H1 (cell line): ENCODE results near the gene PNPLA1. TPM values are rescaled to one million over a fixed set of nuclear protein-coding genes. Genes with fewer than 3 reads are reported as not detected.

Experiments used
- CTCF ChIA-PET: fragments of 300-600 bp; sonication (Branson Sonifier 250); formaldehyde crosslinking; loops from one replicate; lab custom pipeline; 2021; ENCODE audit not compliant: partially characterized antibody; lab: Charles Lee
- POLR2A ChIA-PET: fragments of 300-600 bp; sonication (Branson Sonifier 250); formaldehyde crosslinking; loops from one replicate; lab custom pipeline; 2021; ENCODE audit warnings: inconsistent platforms; ENCODE audit not compliant: partially characterized antibody; lab: Charles Lee
- DNase-seq, 2 experiments: peaks; one replicate each; pipeline versions ENCODE4 v3.0.0 to v3.0.0-alpha.2; 2010 to 2022; ENCODE audit warnings: low spot score in 2 of 2, low read depth in 1 of 2, mixed read lengths in 1 of 2
- FAIRE-seq: peaks from 2 replicates; lab custom pipeline; 2011; peaks lifted over from hg19 to GRCh38; lab: Jason Lieb, UNC
- H2AFZ ChIP-seq: 2 replicates; pipeline ENCODE4 v1.8.1; 2012; ENCODE audit warnings: low read length, inconsistent platforms
- H2AK5ac ChIP-seq: 2 replicates; pipeline ENCODE4 v1.6.1; 2013; ENCODE audit warnings: low read depth, low read length
- H2BK120ac ChIP-seq: replicated peaks from 2 replicates; pipeline ENCODE3; 2013; ENCODE audit warnings: low read depth, low read length, inconsistent platforms
- H2BK12ac ChIP-seq: 2 replicates; pipeline ENCODE4 v1.6.1; 2013; ENCODE audit warnings: low read depth, low read length
- H2BK15ac ChIP-seq: 2 replicates; pipeline ENCODE4 v1.6.1; 2013; ENCODE audit warnings: low read length
- H2BK20ac ChIP-seq: 2 replicates; pipeline ENCODE4 v1.6.1; 2013; ENCODE audit warnings: low read length
- H2BK5ac ChIP-seq: 2 replicates; pipeline ENCODE4 v1.6.1; 2013; ENCODE audit warnings: low read depth, low read length
- H3K14ac ChIP-seq: 2 replicates; pipeline ENCODE4 v1.6.1; 2013; ENCODE audit warnings: inconsistent platforms; ENCODE audit not compliant: insufficient read length
- H3K18ac ChIP-seq: 2 replicates; pipeline ENCODE4 v1.6.1; 2013; ENCODE audit warnings: low read length; ENCODE audit errors: extremely low read depth
- H3K23ac ChIP-seq: 2 replicates; pipeline ENCODE4 v1.6.1; 2013; ENCODE audit warnings: inconsistent platforms; ENCODE audit not compliant: insufficient read length
- H3K23me2 ChIP-seq: 2 replicates; pipeline ENCODE4 v1.6.1; 2013; ENCODE audit warnings: low read depth, low read length
- H3K27ac ChIP-seq: 2 replicates; pipeline ENCODE4 v1.6.1; 2011; ENCODE audit warnings: low read depth, low read length, inconsistent platforms
- H3K27me3 ChIP-seq, 4 experiments: replicated peaks in 1 of 4; 1 replicate in 1 of 4; 2 replicates in 3 of 4; pipeline versions ENCODE4 v1.6.1 to v1.8.1; 2011 to 2013; ENCODE audit warnings: low read length in 3 of 4, mild to moderate bottlenecking in 3 of 4, inconsistent platforms in 2 of 4, mixed read lengths in 2 of 4, moderate library complexity in 1 of 4; ENCODE audit not compliant: control insufficient read depth in 3 of 4, insufficient read depth in 3 of 4; ENCODE audit errors: extremely low read depth in 1 of 4
- H3K36me3 ChIP-seq, 4 experiments: 2 replicates each; pipeline versions ENCODE4 v1.6.1 to v1.8.1; 2011 to 2013; ENCODE audit warnings: mild to moderate bottlenecking in 4 of 4, low read length in 3 of 4, moderate library complexity in 2 of 4, control low read depth in 1 of 4, inconsistent platforms in 1 of 4; ENCODE audit not compliant: insufficient read depth in 4 of 4, control insufficient read depth in 2 of 4
- H3K4ac ChIP-seq: replicated peaks from 2 replicates; pipeline ENCODE3; 2013; ENCODE audit warnings: low read length, low read depth, mixed read lengths, inconsistent platforms; ENCODE audit not compliant: insufficient read length
- H3K4me1 ChIP-seq, 4 experiments: replicated peaks in 1 of 4; 1 replicate in 1 of 4; 2 replicates in 3 of 4; pipeline versions ENCODE4 v1.6.1 to v1.8.1; 2011 to 2013; ENCODE audit warnings: low read length in 3 of 4, inconsistent platforms in 2 of 4, mixed read lengths in 1 of 4; ENCODE audit not compliant: insufficient read depth in 4 of 4, control insufficient read depth in 3 of 4
- H3K4me2 ChIP-seq, 2 experiments: 2 replicates each; pipeline versions ENCODE4 v1.6.1 to v1.8.1; 2011 to 2013; ENCODE audit warnings: low read depth in 2 of 2, low read length in 2 of 2, control low read depth in 1 of 2, inconsistent platforms in 1 of 2, mild to moderate bottlenecking in 1 of 2; ENCODE audit not compliant: insufficient read depth in 1 of 2
- H3K4me3 ChIP-seq, 4 experiments: fragments of 200-600, 300-600 bp in 1 of 4; sonication (generic), shearing (Covaris generic), sonication (Bioruptor Twin) in 1 of 4; 2 replicates each; pipeline versions ENCODE4 v1.5.1 to v1.8.1; 2011 to 2016; ENCODE audit warnings: low read length in 4 of 4, low read depth in 3 of 4, control low read depth in 2 of 4, inconsistent platforms in 2 of 4, mild to moderate bottlenecking in 2 of 4, mixed read lengths in 1 of 4, moderate library complexity in 1 of 4; ENCODE audit not compliant: insufficient read depth in 2 of 4; ENCODE audit errors: extremely low read depth in 1 of 4
- H3K56ac ChIP-seq: replicated peaks from 2 replicates; pipeline ENCODE3; 2013; ENCODE audit warnings: low read depth, mild to moderate bottlenecking, mixed read lengths, low read length, inconsistent platforms; ENCODE audit not compliant: insufficient read length
- H3K79me1 ChIP-seq: 2 replicates; pipeline ENCODE4 v1.6.1; 2013; ENCODE audit warnings: low read depth, low read length, control low read depth
- H3K79me2 ChIP-seq, 2 experiments: 2 replicates each; pipeline versions ENCODE4 v1.6.1 to v1.8.1; 2012 to 2013; ENCODE audit warnings: low read length in 2 of 2, mild to moderate bottlenecking in 2 of 2, inconsistent platforms in 1 of 2; ENCODE audit not compliant: insufficient read depth in 2 of 2, control insufficient read depth in 1 of 2
- H3K9ac ChIP-seq, 4 experiments: replicated peaks in 1 of 4; 1 replicate in 1 of 4; 2 replicates in 3 of 4; pipeline versions ENCODE4 v1.6.1 to v1.8.1; 2011 to 2013; ENCODE audit warnings: low read depth in 3 of 4, low read length in 3 of 4, control low read depth in 2 of 4, mild to moderate bottlenecking in 2 of 4, moderate library complexity in 2 of 4, inconsistent platforms in 1 of 4; ENCODE audit errors: extremely low read depth in 1 of 4
- H3K9me3 ChIP-seq, 2 experiments: 2 replicates each; pipeline versions ENCODE4 v1.6.1 to v1.8.1; 2012 to 2013; ENCODE audit warnings: mild to moderate bottlenecking in 2 of 2, moderate library complexity in 2 of 2, control low read depth in 1 of 2, inconsistent platforms in 1 of 2, low read depth in 1 of 2, low read length in 1 of 2, mixed read lengths in 1 of 2; ENCODE audit not compliant: insufficient read depth in 2 of 2
- H4K20me1 ChIP-seq, 2 experiments: replicated peaks in 1 of 2; 2 replicates each; pipeline versions ENCODE3 to v1.8.1; 2011 to 2013; ENCODE audit warnings: inconsistent platforms in 2 of 2, low read length in 2 of 2, mild to moderate bottlenecking in 1 of 2; ENCODE audit not compliant: insufficient read depth in 2 of 2, control insufficient read depth in 1 of 2
- H4K5ac ChIP-seq: 2 replicates; pipeline ENCODE4 v1.6.1; 2013; ENCODE audit warnings: low read length, low read depth, mixed read lengths, inconsistent platforms; ENCODE audit not compliant: insufficient read length
- H4K8ac ChIP-seq: 2 replicates; pipeline ENCODE4 v1.8.0; 2013; ENCODE audit warnings: mild to moderate bottlenecking, moderate library complexity, low read length, inconsistent platforms; ENCODE audit not compliant: insufficient read depth; ENCODE audit errors: extremely low read depth
- H4K91ac ChIP-seq: replicated peaks from 2 replicates; pipeline ENCODE3; 2013; ENCODE audit warnings: low read length, mixed read lengths, inconsistent platforms; ENCODE audit not compliant: insufficient read length
- BCL11A ChIP-seq, 2 experiments: IDR thresholded peaks; one replicate each; pipeline ENCODE4 v1.6.1; 2011; ENCODE audit warnings: low read depth in 2 of 2, low read length in 2 of 2, mild to moderate bottlenecking in 2 of 2
- BRCA1 ChIP-seq: IDR thresholded peaks from 2 replicates; pipeline ENCODE4 v1.6.1; 2012; ENCODE audit warnings: low read depth, low read length, improper control_type of control experiment
- CBX5 ChIP-seq: fragments of 300-800, 300-1000 bp; sonication (generic); IDR thresholded peaks from 2 replicates; pipeline ENCODE4 v1.7.1; 2016; ENCODE audit warnings: antibody characterized with exemption, low read length, low read depth
- CHD2 ChIP-seq: IDR thresholded peaks from 2 replicates; pipeline ENCODE4 v1.6.1; 2012; ENCODE audit warnings: low read length, improper control_type of control experiment
- CREB1 ChIP-seq: IDR thresholded peaks from 2 replicates; pipeline ENCODE4 v1.6.1; 2012; ENCODE audit warnings: inconsistent platforms
- EP300 ChIP-seq, 2 experiments: IDR thresholded peaks; 1 replicate in 1 of 2; 2 replicates in 1 of 2; pipeline ENCODE4 v1.6.1; 2011 to 2012; ENCODE audit warnings: low read depth in 2 of 2, low read length in 2 of 2, mild to moderate bottlenecking in 2 of 2, borderline replicate concordance in 1 of 2, inconsistent platforms in 1 of 2, moderate library complexity in 1 of 2
- PHF8 ChIP-seq: fragments of 200-600 bp; sonication (generic); conservative IDR thresholded peaks from 2 replicates; pipeline ENCODE4 v1.7.1; 2012; ENCODE audit warnings: low read depth, mild to moderate bottlenecking, inconsistent platforms, low read length, moderate library complexity
- RBBP5 ChIP-seq: IDR thresholded peaks from 2 replicates; pipeline ENCODE4 v1.7.1; 2012; ENCODE audit warnings: low read depth, mild to moderate bottlenecking, inconsistent platforms, low read length, moderate library complexity, borderline replicate concordance
- TBP ChIP-seq: IDR thresholded peaks from 2 replicates; pipeline ENCODE4 v1.6.1; 2011; ENCODE audit warnings: low read depth, low read length, improper control_type of control experiment
- YY1 ChIP-seq: IDR thresholded peaks from 2 replicates; pipeline ENCODE4 v1.6.1; 2011; ENCODE audit warnings: low read depth, mild to moderate bottlenecking, low read length
- WGBS, 2 experiments: shearing (Covaris generic) in 1 of 2; methylation state at CpG; one replicate each; pipeline versions ENCODE4 v1.1.6 to v1.1.7; 2013 to 2015; ENCODE audit warnings: low lambda C conversion rate in 2 of 2, mixed read lengths in 2 of 2, inconsistent platforms in 1 of 2, low coverage in 1 of 2, missing lambda C conversion rate in 1 of 2; ENCODE audit not compliant: insufficient replicate concordance in 2 of 2, insufficient coverage in 1 of 2, insufficient read length in 1 of 2; ENCODE audit errors: extremely low coverage in 1 of 2, missing lambda C conversion rate in 1 of 2; 5-methylcytosine and 5-hydroxymethylcytosine counted together
- polyA plus RNA-seq, 7 experiments: library from polyadenylated mRNA; depleted of rRNA in 3 of 7; stranded (reverse) in 5 of 7; unstranded in 2 of 7; fragments of >200 nt in 5 of 7; fragments of 200-250 nt in 2 of 7; gene quantifications; 1 replicate in 5 of 7; 2 replicates in 1 of 7; 4 replicates in 1 of 7; pipeline versions ENCODE4 v1.2.1 to v1.2.3, GENCODE V29; 2011 to 2013; ENCODE audit warnings: missing spikeins in 2 of 7, mixed read lengths in 2 of 7
- total RNA-seq: library from RNA; stranded (reverse); fragmentation: NEBNext Ultra II Directional; extraction: Animal tissue kit (Norgen Biotek cat#: 25700); gene quantifications from 2 replicates; pipeline ENCODE4 v1.2.1, GENCODE V29; 2021
- TF ChIP-seq, protein P1 (sequence below): IDR thresholded peaks from 2 replicates; pipeline ENCODE4 v1.6.1; 2012; ENCODE audit warnings: low read length, inconsistent platforms
- TF ChIP-seq, protein P2 (sequence below): IDR thresholded peaks from 2 replicates; pipeline ENCODE4 v1.6.1; 2011; ENCODE audit warnings: low read depth, mild to moderate bottlenecking, low read length; ENCODE audit not compliant: insufficient read depth

PNPLA1 gene
- total and polyA plus RNA-seq, 2 of the 8 experiments (the other 6 are each of a cell fraction or from before 2014, with no cell fraction given): not detected

DNA sequence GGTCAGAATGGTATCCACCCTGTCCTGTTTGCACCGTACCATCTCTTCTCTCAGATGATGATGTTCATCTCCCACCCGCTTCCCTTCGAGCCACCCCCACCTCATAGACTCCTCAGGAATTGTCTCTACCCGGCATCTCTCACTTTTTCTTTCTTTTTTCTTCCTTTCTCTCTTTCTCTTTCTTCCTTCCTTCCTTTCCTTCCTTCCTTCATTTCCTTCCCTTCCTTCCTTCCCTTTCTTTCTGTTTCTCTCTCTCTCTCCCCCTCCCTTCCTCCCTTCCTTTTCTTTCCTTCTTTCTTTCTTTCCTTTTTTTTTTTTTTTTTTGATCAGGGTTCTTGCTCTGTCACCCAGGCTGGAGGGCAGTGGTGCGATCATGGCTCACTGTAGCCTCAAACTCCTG is 27.7 kb upstream of the PNPLA1 start:
- peaks cover 6 to 16% (median 12%) of the 10 kb centered on the region in 4 experiments for H3K4me1 ChIP-seq
- no peak overlapping the region for H2BK120ac ChIP-seq
- H3K79me1 ChIP-seq: no peaks in the 10 kb centered on the region
- H2BK15ac ChIP-seq: no peak overlapping the region
- no peak for DNase-seq
- WGBS, 2 experiments: 88% methylated on average over 4 of the region's 5 CpGs; no CpG with 5 or more reads in 1 of the 2 experiments
- H4K8ac ChIP-seq: no peak overlapping the region
- POLR2A ChIA-PET: interaction anchor here (0.5 to 1.7 kb wide), 2 partner anchors 9 to 60 kb away, joined by 3 to 5 read pairs; no protein-coding TSS in a partner anchor
- no peak overlapping the region for H3K18ac ChIP-seq
- H3K4me3 ChIP-seq: no peak overlapping the region
- H3K23ac ChIP-seq: no peak overlapping the region
- no peaks in the 10 kb centered on the region for H3K9me3 ChIP-seq
- no peak overlapping the region for H2AFZ ChIP-seq
- no peaks in the 10 kb centered on the region for H4K20me1 ChIP-seq
- no peak overlapping the region for H3K14ac ChIP-seq
- FAIRE-seq: no peak
- no peak overlapping the region for H3K4me2 ChIP-seq
- H3K23me2 ChIP-seq: peaks cover 2% of the 10 kb centered on the region
- no peaks in the 10 kb centered on the region for H3K36me3 ChIP-seq
- CTCF ChIA-PET: interaction anchor here (1.0 to 1.6 kb wide), 3 partner anchors 29 to 103 kb away, joined by 3 to 5 read pairs (median 4); no protein-coding TSS in a partner anchor
- H3K4ac ChIP-seq: no peak overlapping the region
- H3K27me3 ChIP-seq: no peaks in the 10 kb centered on the region; a peak in 1 of 7 replicates
- no peak overlapping the region for H3K56ac ChIP-seq
- H4K91ac ChIP-seq: no peak overlapping the region
- H2AK5ac ChIP-seq: no peak overlapping the region
- H2BK20ac ChIP-seq: no peak overlapping the region
- H3K79me2 ChIP-seq: no peaks in the 10 kb centered on the region
- H4K5ac ChIP-seq: no peak overlapping the region
- no peak overlapping the region for H2BK12ac ChIP-seq
- H2BK5ac ChIP-seq: no peak overlapping the region
- H3K9ac ChIP-seq: no peak overlapping the region
- H3K27ac ChIP-seq: no peak overlapping the region
- TF ChIP-seq YY1 (no peak), PHF8 (no peak), CHD2 (no peak), BCL11A (IDR thresholded peaks at IDR 0.05; ENCODE audit: low read depth in 2 of 2, low read length in 2 of 2) (no peak), TBP (no peak), CBX5 (no peak), CREB1 (no peak), RBBP5 (no peak), EP300 (IDR thresholded peaks at IDR 0.05; ENCODE audit: borderline replicate concordance in 1 of 2, low read depth in 2 of 2, low read length in 2 of 2) (no peak), BRCA1 (no peak)
- TF ChIP-seq, protein P1, sequence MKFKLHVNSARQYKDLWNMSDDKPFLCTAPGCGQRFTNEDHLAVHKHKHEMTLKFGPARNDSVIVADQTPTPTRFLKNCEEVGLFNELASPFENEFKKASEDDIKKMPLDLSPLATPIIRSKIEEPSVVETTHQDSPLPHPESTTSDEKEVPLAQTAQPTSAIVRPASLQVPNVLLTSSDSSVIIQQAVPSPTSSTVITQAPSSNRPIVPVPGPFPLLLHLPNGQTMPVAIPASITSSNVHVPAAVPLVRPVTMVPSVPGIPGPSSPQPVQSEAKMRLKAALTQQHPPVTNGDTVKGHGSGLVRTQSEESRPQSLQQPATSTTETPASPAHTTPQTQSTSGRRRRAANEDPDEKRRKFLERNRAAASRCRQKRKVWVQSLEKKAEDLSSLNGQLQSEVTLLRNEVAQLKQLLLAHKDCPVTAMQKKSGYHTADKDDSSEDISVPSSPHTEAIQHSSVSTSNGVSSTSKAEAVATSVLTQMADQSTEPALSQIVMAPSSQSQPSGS: no peak
- TF ChIP-seq, protein P2, sequence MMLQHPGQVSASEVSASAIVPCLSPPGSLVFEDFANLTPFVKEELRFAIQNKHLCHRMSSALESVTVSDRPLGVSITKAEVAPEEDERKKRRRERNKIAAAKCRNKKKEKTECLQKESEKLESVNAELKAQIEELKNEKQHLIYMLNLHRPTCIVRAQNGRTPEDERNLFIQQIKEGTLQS: no peak
